Panc1 (cell line): Measurements from ENCODE around the gene RIMBP2.

ENCODE experiments used
- CTCF ChIP-seq: fragments of 450-650 bp; IDR thresholded peaks from 2 replicates; pipeline ENCODE4 v1.5.1; 2017; ENCODE audit warnings: mild to moderate bottlenecking
- POLR2AphosphoS5 ChIP-seq: IDR thresholded peaks from 2 replicates; pipeline ENCODE4 v1.6.1; 2012; ENCODE audit warnings: mild to moderate bottlenecking, low read depth, low read length, moderate library complexity

GRCh38 chr12:130700492-130701401 lies 15.4 kb downstream of the RIMBP2 start:
- TF ChIP-seq CTCF (no peak), POLR2AphosphoS5 (no peak)
